GM12865 (cell line): ENCODE results near the gene ENTR1.

Source experiments
- DNase-seq: peaks from one replicate; pipeline ENCODE4 v3.0.0; 2010; ENCODE audit warnings: low read depth
- H3K4me3 ChIP-seq: 2 replicates; pipeline ENCODE4 v1.5.1; 2011; ENCODE audit warnings: mild to moderate bottlenecking, low read depth, low read length, control low read depth
- CTCF ChIP-seq: IDR thresholded peaks from 2 replicates; pipeline ENCODE4 v1.5.1; 2011; ENCODE audit warnings: low read length, control low read depth, low read depth, inconsistent platforms; ENCODE audit not compliant: insufficient read depth; ENCODE audit errors: missing control alignments

Gene ENTR1

GRCh38 chr9:136389396-136389795 lies 21.0 kb downstream of the ENTR1 start:
- H3K4me3 ChIP-seq = no peak overlapping the region
- TF ChIP-seq CTCF = no peak
- no peak for DNase-seq

- TF ChIP-seq CTCF = no peak
- no peak overlapping the region for H3K4me3 ChIP-seq
- no peak for DNase-seq
These were observed 23.2 kb downstream of the ENTR1 start for GRCh38 chr9:136387217-136387616.

- no peak for DNase-seq
- no peak overlapping the region for H3K4me3 ChIP-seq
- TF ChIP-seq CTCF = no peak
These were observed 24.4 kb downstream of the ENTR1 start for GRCh38 chr9:136386018-136386417.

- no peak for DNase-seq
- no peak overlapping the region for H3K4me3 ChIP-seq
- TF ChIP-seq CTCF = no peak
These were observed 25.4 kb downstream of the ENTR1 start for GRCh38 chr9:136385015-136385414.

GRCh38 chr9:136383436-136383835 lies 27.0 kb downstream of the ENTR1 start:
- H3K4me3 ChIP-seq = no peak overlapping the region
- no peak for TF ChIP-seq CTCF
- DNase-seq = no peak

GRCh38 chr9:136381966-136382513 lies 28.4 kb downstream of the ENTR1 start:
- DNase-seq = no peak
- no peak for TF ChIP-seq CTCF
- H3K4me3 ChIP-seq = no peak overlapping the region

GRCh38 chr9:136381311-136381710 lies 29.1 kb downstream of the ENTR1 start:
- no peak for DNase-seq
- H3K4me3 ChIP-seq = no peak overlapping the region
- TF ChIP-seq CTCF = no peak
